Diencephalon (tissue), 1 donor: ENCODE results near the gene CCKAR. TPM values are rescaled to one million over a fixed set of nuclear protein-coding genes. Genes with fewer than 3 reads are reported as not detected.

ENCODE experiments used
- total RNA-seq: library from RNA; depleted of rRNA; stranded (reverse); fragments of >200 nt; gene quantifications from one replicate; pipeline ENCODE4 v1.2.3, GENCODE V29; 2014

The CCKAR gene
- total RNA-seq = 4.6 TPM

GRCh38 chr4:26490111-26490959 is at the start of gene CCKAR:
Gene CCKAR (minus strand): TSS chr4:26490484. CDS start chr4:26490267, 217 bp downstream.

Other genes with a start within 250 kb of the CCKAR start
- gene RBPJ, start 169.5 kb downstream of the CCKAR start, total RNA-seq = 86.7 TPM
- 120 TPM for gene TBC1D19, start 93.6 kb upstream of the CCKAR start, total RNA-seq